Activated naive CD4-positive, alpha-beta T cell treated with Interleukin-2 at 50 U/mL for 16 hours (primary cell): ENCODE data around the gene TMEM169.
A peak's percentile ranks its signal among the peaks of the same experiment; 100 is the strongest.

ENCODE experiments used
- DNase-seq: peaks from one replicate; pipeline ENCODE4 v3.0.0-alpha.2; 2020

TMEM169 gene

DNA sequence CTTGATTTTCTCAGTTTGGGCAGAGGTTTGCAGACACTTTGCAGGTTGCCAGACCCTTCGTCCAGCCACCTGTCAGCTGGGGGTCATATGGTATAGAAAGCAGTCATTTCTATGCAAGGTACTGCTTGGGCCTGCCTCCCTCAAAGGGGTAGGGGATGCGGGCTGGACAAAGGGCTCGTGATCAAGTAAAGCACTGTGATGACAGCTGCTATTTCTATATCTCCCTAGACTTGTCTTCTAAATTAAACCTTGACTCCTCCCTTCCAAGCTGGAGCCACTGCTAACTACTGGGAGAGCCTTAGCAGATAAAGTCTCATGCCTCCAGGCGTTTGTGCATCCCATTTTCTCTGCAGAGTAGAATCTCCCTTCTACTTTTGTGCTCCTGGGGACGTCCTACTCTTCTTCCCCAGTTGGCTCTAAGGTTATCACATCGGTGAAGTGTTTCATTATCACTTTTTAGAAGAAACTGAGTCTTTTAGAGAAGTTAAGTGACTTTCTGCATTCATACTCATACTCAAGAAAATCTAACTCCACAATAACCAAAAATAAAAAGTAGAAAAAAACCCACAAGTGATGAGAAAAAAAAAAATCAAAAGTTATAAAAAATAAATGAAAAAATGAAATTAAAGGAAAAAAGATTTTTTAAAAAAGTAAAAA lies 26.7 kb downstream of the TMEM169 start:
- no peak for DNase-seq

DNA sequence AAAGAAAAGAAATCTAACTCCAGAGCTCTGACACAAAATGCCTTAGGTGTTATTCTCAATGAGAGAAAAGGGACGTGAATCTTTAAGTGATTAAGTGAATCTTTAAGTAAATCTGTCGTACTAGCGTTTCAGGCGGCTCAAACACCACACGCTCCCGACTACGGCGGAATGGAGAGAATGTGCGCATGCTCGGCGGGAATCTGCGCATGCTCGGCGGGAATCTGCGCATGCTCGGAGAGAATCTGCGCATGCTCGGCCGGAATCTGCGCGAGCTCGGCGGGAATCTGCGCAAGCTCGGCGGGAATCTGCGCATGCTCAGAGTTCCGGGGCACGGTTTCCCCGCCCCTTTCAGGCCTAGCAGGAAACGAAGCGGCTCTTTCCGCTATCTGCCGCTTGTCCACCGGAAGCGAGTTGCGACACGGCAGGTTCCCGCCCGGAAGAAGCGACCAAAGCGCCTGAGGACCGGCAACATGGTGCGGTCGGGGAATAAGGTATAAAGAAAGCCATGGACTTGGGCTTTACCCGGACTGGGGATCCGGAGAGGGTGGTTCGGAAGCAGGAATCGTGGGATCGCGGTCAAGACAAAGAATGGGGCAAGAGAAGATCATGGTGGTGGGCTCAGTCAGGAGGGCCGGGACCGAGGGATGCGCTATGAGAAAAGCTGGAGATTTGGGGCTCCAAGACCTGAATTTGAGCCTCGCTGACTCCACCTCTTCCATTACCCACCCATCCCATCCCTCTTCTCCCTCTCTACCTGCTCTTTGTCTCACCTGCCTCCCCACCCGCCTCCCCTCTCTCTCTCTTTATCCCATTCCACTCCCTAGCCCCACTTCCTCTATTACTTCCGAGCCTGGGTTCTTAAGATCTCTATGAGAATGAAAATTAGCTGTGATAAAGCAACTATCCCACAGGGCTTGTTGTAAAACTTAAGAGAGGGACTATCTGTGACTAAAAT lies 27.5 kb downstream of the TMEM169 start, which contains the start of gene XRCC5:
XRCC5 (plus strand) TSS at position 382 of the 955 bp plus-strand sequence; CDS start at position 471, 89 bp downstream.
- DNase-seq = peak; percentile 98

DNA sequence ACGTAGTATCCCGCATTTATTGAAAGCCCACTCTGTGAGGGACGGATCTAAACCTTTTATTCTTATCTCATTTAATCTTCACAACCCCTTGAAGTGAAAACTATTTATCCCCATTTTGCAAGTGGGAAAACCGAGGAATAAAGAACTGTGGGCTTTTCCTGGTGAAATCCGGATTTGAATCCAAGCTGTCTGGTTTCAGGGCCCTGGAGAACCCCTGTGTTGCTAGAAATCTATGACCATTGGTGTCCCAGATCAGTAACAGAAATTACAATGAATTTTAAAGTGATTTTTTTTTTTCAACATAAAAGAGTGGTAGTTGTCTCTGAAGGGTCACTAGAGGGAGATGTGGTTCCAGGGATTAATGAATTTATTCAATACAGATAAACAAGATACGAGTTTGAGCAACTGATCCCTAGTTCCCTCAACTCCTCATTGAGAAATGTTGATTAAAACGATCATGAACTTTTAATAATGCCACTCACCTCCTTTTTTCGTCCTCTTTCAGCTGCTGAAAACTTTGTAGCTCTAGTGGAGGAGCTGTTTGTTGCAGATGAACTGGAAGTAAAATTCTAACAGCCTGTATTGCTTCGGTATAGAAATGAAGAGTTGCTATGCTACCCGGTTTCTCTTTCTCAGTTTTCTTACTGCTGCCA lies 28.4 kb downstream of the TMEM169 start:
- no peak for DNase-seq

DNA sequence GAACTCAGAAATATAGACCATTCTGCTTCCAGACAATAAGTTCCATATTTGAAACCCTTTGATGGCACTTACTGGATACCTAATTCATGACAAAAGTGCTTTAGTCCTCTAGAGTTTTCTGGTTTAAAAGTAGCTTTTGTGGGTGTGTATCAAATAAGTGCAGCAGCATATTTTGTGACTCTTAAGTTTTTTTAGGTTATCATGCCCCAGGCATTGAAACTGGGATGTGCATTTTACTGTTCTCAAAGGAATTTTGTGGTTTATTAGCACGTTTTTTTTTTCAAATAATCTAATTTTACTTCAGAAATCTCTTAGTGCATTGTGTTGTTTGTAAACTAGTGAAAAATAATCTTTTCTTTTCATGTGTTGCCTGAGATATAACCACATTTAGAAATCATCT lies 28.9 kb downstream of the TMEM169 start:
- no peak for DNase-seq

DNA sequence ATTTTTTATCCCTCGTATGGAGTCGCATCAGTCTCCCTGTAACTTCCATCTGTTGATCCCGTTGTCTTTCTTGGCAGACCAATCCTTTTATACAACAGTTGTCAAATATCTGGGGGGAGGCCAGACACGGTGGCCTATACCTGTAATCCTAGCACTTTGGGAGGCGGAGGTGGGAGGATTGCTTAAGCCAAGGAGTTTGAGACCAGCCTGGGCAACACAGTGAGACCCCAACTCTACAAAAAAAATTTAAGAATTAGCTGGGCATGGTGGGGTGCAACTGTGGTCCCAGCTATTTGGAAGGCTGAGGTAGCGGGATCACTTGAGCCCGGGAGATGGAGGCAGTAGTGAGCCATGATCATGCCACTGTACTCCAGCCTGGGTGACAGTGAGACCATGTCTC lies 29.4 kb downstream of the TMEM169 start:
- DNase-seq = no peak

DNA sequence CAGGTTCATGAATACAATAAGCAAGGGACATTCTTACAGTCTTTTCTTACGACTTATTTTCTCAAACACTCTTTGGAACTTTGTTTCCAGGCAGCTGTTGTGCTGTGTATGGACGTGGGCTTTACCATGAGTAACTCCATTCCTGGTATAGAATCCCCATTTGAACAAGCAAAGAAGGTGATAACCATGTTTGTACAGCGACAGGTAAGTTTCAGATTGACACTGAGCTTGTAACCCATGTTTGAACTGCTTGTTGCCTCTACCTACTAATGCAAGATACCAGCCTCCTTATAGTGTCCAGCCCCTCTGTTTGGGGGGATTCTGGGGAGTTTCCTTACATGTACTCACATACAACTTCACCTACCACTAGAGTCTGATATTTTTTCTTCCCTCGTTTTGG lies 31.2 kb downstream of the TMEM169 start:
- DNase-seq = no peak

DNA sequence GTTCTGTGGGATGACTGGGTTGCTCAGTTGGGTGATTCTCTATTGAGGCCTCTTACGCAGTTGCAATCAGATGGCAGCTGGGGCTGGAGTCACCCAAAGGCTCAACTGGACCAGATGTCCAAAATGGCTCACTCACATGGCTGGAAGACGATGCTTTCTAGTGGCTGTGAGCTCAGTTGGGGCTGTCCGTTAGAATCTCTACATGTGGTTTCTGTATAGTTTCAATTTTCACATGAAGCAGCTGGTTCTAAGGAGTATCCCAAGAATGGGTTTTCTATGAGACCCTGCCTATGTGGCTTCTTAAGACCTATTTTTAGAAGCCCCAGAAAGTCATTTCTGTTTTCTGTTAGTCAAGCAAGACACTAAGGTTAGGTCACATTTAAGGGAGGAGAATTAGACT lies 31.9 kb downstream of the TMEM169 start:
- no peak for DNase-seq

DNA sequence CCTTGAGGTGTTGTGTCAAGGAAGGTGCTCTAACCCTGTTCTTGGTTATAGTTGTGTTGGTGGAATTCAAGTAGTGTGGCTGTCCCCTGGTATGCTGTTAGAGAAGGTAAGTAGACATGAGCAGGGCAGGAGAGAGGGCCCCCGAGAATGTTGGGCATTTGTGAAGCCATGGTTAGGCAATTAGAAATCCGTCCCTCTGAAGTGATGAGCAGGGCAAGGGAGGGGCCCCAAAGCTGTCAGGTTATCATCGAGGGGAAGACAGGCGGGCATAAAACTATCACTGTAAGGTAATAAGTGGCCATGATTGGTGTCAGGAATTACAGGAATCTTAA lies 32.6 kb downstream of the TMEM169 start:
- DNase-seq = no peak

DNA sequence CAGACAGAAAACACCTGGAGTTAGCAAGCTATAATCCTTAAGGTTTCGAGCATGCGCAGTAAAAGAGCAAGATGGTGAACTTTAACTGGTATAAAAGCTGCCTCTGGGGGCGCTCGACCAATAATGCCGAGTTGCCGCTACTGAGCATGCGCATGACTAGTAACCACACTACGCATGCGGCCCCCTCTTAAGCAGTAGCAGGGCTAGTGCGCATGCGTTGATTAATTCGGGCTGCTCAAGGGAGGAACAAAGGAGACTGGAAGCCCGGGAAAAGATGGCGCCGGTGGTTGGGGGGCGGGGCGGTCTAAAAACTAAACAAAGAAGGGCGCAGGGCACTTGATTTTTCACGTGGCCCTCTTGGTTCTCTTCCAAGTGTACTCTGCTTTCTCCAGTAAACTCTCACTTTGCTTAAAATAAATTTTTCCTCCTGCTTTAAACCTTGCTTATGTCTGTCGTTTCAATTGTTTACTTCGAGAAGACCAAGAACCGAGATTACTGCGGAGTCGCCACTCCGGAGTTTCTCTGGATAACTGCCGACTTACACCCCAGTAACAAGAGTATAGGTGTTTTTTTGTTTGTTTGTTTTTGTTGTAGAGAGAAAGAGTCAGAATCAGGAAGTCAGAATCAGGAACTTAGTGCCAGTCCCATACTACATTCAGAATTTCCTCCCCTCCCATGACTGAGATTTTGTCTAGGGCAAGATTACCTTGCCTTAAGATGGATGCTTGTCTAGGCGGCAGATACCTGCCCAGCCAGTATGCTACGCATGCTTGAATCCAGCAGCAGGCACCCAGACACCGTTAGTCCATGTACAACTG lies 33.2 kb downstream of the TMEM169 start:
- peak; percentile 95 for DNase-seq

DNA sequence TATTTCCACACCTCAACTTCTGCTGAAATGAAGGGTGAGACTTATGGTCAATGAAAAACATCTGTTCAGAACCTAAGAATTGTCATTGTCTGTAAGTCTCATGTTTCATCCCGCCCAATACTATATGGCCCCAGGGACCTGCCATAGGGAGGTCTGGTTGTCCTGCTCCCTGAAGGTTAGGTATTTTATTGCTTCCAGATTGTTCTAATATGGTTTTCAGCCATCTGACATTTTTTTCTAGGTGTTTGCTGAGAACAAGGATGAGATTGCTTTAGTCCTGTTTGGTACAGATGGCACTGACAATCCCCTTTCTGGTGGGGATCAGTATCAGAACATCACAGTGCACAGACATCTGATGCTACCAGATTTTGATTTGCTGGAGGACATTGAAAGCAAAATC lies 34.7 kb downstream of the TMEM169 start:
- DNase-seq = no peak

DNA sequence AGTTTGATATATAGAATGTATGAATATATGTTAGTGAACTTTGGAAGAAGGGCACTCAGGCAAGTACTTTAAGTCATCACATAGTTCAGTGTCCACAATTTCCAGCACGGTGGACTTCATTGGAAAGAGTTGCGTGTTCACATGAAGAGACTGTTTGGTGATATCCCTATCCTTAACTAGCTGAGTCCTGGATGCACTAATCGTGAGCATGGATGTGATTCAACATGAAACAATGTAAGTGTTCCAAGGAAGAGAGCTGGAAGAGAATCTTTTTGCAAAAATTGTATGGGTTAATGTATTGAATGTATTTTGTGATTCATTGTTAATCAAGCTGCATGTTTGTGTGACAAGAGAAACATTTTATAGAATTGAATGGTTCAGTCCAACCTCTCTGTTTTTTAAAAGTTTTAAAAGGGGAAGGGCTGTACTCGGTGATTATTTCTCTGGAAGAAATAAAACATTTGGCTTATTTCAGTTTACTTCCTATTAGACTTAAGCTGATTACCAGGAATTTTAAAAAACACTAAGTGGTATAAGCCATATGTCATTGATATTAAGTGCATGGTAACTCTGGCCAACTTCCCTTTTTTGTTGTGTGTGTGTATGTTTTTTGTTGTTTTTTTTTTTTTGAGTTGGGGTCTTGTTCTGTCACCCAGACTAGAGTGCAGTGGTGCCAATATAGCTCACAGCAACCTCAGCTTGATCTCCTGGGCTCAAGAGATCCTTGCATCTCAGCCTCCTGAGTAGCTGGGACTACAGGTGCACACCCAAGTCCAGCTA lies 36.0 kb downstream of the TMEM169 start:
- no peak for DNase-seq

DNA sequence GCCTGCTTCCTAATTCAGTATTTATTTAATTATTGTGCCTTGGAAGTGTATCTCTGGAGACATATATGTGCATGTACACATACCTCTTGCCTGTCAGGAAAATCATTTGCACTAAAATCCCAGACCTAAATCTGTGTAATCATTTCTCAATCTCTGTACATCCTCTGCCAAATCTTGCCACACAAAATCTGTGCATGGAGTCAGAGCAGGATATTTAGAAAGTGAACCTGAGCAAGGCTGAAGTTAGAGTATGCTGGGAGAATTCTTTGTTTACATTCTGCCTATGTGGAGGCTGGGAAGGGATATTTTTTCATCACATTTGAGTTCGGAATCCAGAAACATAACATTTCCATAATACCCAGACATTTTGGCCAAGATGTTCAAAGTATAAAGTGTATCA lies 36.8 kb downstream of the TMEM169 start:
- DNase-seq = no peak

DNA sequence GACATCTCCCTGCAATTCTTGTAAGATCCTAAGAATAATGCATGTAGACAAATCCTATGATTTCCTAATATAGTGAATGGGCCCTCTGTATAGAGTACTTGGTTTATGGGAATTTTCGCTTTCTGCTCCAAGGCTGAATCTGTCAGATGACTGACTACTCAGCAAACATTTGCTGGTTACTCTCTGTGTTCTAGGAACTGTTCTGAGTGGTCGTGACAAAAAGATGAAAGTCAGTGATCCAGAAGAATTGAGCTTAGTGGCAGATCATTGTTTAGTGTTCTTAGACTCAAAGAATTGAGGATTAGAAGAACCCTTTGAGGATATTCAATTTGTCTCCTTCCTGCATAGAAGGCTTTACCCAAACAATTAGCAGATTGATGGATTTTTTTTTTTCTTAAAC lies 37.4 kb downstream of the TMEM169 start:
- no peak for DNase-seq

DNA sequence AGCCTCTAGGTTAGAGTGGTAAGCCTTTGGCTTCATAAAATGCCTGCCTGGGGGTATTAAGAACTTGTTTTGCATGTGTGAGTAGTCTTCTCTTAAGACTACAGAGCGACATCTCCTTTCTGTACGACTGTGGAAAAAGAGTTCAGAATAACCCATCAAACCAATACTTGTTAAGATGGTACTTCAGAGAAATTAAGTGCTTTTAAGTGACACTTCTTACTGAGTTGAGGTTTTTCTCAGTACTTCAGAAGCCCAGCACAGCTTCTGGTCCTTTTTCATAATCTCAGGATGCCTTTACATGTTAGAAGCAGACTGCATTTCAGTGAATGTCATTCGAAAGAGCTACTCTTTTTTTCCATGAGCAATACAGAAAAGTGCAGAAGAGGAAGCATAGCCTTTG lies 38.3 kb downstream of the TMEM169 start:
- no peak for DNase-seq

DNA sequence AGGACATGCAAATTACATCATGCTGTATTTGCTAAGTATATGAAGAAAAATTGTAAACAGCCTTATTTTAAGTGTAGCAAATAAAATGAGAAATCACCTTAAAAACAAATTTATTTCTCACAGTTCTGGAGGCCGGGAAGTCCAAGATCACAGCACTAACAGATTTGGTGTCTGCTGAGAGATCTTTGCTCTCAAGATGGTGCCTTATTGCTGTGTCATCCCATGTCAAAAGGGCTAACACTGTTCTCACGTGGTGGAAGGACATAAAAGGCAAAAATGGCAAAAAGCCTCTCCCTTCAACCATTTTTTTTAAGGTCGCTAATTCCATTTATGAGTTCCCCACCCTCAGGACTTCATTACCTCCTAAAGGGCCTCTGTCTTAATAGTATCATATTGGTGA lies 39.5 kb downstream of the TMEM169 start:
- DNase-seq = no peak

DNA sequence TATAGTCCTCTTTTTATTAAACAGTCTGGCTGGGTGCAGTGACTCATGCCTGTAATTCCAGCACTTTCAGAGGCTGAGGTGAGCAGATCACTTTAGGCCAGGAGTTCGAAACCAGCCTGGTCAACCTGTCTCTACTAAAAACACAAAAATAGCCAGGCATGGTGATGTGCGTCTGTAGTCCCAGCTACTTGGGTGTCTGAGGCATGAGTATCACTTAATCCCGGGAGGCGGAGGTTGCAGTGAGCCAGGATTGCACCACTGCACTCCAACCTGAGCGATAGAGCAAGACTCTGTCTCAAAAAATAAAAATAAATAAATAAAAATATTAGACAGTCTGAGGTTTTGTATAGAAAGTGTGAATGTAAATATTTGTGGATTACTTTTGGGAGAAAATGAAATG lies 45.2 kb downstream of the TMEM169 start:
- DNase-seq = no peak

DNA sequence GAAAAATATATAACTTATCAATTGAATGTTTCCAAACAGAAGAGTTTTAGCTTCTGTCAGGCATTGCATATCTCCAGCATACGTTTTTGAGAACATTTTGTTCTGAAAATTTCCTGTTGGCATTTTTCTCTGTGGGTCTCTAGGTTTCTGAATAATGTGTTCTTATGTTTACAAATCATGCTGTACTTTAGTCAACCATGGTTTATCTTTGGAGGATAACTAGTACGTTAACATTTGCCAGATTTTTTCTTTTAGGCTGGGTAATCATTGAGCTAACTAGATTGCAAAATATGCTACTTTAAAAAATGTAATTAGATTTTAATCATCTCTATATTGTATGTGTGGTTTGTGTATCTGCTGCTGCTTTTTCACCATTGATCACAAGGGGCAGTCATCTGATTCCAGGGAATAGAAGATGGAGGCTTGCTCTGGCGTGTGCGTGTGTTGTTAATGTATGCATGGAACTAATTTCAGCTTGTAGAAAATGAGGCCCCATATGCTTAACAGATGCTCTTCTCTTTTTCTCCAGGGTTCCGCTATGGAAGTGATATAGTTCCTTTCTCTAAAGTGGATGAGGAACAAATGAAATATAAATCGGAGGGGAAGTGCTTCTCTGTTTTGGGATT lies 48.7 kb downstream of the TMEM169 start:
- DNase-seq = no peak

DNA sequence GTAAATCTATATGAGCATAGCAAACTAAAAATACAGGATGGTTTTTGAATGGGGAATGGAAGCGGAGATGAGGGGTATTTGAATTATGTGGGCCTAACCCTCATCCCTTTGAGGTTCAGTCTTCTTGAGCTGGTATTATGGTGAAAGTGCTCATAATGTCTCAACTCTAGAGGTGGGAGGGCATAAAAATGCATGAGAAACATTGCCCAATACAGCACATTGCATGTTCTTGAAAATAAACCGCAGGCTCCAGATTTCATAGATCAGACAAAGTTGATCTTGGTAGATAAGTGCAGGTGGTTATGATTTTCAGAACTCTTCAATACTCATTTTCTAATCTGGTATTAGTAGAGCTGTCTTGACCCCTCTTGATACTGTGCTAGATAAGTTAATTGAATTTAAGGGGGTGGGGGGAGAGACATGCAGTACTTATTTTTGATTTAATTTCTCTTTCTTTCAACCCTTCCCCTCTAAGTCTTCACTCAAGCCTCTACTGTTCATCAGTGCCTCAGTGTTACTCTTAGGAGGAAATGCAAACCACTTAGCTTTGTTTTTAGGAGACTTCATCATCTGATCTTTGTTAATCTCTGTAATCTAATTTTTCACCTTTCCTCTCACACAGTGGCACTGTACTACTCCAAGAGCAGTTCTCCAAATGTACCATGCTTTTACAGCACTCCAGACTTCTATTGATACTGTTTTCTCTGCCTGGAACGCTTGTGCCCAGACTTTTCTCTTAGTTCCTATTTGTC lies 49.6 kb downstream of the TMEM169 start:
- DNase-seq = no peak

DNA sequence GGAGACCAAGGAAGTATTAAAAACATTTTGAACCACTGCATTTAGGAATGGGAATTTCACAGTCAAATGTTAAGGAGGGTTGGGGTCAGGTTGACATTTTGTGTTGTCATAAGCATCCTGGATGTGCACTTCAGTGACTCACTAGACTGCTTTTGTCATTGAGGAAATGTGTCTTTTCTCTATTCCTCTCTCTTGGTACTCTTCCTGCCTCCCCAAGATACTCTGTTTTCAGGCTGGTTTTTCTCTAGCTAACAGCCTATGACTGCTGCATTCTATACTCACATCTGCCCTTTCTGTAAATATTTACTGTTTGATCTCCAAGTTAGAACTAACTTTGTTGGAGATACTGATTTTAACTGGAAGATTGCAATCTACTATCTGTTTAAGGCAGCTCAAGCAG lies 50.9 kb downstream of the TMEM169 start:
- DNase-seq = no peak

DNA sequence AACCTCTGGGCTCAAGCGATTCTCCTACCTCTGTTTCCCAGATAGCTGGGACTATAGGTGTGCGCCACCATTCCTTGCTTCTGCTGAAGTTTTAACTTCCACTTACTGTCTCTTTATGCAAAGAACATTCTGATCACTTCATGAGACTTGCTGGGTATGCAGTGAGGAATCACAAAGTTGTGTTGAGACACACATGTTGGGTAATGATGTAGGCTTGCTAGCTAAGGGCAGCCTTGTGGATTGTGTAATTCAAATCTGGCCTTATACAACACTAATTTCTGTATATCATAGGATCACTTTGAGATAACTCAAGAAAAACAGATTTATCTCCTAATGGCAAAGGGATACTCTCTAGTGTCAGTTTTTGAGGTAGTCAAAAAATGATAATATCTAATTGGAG lies 51.7 kb downstream of the TMEM169 start:
- no peak for DNase-seq

DNA sequence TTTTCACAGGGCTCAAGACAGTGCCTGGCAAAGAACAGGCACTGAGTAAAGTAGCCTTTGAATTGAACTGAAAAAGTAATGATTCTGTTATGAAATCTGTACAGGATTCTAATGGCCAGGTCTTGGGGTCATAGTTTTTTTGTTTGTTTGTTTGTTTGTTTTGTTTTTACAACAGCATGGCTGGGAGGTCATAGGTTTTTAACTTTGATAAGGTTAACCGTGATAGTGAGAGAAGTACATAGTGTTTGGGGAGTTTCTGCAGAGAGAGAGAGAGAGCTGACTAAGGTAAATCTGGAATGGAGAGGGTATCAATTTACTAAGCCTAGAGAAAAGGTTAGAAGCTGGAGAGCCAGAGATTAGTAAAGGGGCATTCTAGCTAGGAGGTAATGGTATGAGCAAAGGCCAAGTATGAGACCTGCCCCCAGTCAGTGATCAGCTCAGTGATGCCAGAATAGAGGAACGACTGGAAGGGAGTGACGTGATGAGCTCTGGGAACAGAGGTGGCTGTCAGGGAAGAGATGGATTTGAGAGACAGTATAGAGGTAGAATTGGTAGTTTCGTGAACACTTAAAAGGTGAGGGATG lies 53.3 kb downstream of the TMEM169 start:
- no peak for DNase-seq
